Suprapubic skin (tissue), 3 donors: ENCODE data around the gene IPO13.

Source experiments
- CTCF ChIP-seq, 2 donors: fragments of 200-600 bp in 1 of 2; fragments of 450-650 bp in 1 of 2; sonication (generic) in 1 of 2; IDR thresholded peaks; one replicate each; pipeline ENCODE4 v1.5.1; 2016 to 2019; ENCODE audit warnings: antibody characterized with exemption in 2 of 2, mild to moderate bottlenecking in 1 of 2, moderate library complexity in 1 of 2
- EP300 ChIP-seq: sonication (generic); formaldehyde crosslinking; IDR thresholded peaks from one replicate; pipeline ENCODE4 v1.6.1; 2017; ENCODE audit warnings: antibody characterized with exemption
- POLR2A ChIP-seq, 2 donors: fragments of 450-650 bp; IDR thresholded peaks; one replicate each; pipeline ENCODE4 v1.6.1; 2017; ENCODE audit warnings: antibody characterized with exemption in 2 of 2, mild to moderate bottlenecking in 2 of 2, moderate library complexity in 2 of 2

- TF ChIP-seq POLR2A (IDR thresholded peaks at IDR 0.05), result no peak
- no peak for TF ChIP-seq CTCF (IDR thresholded peaks at IDR 0.05)
- TF ChIP-seq EP300, result no peak
These were observed 21.7 kb downstream of the IPO13 start for GRCh38 chr1:43968348-43968948.
